Measurements from ENCODE around the gene GULP1. TPM values are rescaled to one million over a fixed set of nuclear protein-coding genes. Genes with fewer than 3 reads are reported as not detected.

Gene GULP1
- total RNA-seq, 1 donor from 2014 or later, result 70.1 TPM

DNA sequence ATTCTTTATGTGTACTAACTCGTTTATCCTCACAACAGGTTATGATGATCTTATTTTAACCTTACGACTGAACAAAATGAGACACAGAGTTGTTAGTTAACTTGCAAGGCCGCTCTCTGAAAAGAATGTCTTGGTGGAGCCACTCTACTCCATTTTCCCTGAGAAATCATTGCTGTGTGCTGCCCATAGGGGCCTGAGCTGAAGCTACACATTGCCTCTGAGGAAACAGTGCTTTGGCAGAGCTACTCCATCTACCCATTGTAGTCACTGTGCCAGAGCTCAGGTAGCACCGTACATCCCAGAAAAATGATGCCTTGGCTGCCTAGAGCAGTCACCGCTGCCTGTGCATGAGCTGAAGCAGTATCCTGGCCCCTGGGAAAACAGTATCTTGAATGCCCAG lies 61.6 kb downstream of the GULP1 start:
- ATAC-seq, result no peak
- DNase-seq (ENCODE audit: low spot score), result no peak
- intact Hi-C loops (cut with DNase I), result no loop called here

DNA sequence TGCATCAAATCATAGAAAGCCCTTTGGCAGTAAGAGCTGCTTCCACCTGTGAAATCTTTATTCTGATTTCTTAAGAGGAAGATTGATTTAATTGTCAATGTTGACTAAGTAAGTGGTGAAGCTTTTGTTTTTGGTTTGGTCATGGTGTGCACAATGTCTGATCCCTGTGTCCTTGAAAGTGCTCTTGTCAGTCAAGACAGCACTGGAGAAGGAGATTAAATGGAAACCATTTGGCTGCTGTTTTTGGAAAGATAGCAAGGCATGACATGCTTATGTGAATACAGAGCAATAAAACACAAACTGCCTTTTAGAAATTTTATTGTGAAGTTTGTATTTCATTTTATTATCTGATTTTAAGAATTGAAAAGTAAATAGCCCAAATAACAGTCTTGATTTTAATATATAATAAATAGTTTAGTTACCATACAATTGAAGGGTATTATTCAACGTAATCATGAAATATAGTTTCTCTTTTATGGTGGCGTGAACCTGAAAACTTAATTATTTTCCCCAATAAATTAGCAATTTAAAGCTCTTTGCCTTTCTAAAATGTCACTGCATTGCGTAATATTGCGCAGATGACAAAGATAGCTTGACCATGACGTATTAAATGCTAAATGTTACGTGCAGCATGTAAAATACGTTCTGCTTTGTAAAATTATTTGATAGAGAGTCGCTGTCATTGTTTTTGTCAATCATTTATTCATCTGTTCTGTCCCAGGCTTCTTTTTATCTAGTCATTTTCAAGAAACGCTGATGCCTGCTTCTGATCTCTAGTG lies 69.0 kb downstream of the GULP1 start:
- ATAC-seq, result no peak
- no peak for DNase-seq (ENCODE audit: low spot score)
- intact Hi-C loops (cut with DNase I), result no loop called here

GRCh38 chr2:188364033-188364630 lies 72.5 kb downstream of the GULP1 start:
- ATAC-seq, result peak; percentile 17

DNA sequence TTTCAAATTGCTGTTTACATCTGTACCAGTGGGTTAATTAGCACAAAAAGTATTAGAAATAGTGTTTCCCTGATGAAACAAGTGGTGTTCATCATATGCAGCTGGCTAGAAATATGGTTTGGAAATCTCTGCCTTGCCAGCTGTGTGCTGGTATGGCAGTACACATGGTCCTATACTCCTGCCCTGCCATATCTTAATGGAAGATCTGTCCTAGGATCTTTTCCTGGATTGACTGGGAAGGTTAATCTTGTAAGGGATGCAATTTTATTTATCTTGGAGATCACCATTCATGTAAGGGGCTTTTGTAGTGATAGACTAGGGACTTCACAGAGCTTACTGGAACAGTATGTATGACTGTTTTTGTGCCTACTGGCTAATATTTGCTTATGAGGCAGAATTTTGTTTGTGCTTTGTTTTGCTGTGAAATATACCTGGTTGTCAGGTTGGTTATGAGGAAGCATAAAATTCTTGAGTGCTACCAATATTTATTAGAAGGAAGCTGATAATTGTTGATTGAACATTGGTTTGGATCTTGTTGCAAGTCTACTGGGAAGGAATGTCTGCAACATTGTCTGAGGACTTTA lies 73.5 kb downstream of the GULP1 start:
- ATAC-seq, result no peak
- intact Hi-C loops (cut with DNase I), result no loop called here
- no peak for DNase-seq (ENCODE audit: low spot score)

More at GRCh38 chr2:188364033-188364630, 72.5 kb downstream of the GULP1 start:
- DNase-seq (ENCODE audit: low spot score), result no peak
- intact Hi-C loops (cut with DNase I), result no loop called here

DNA sequence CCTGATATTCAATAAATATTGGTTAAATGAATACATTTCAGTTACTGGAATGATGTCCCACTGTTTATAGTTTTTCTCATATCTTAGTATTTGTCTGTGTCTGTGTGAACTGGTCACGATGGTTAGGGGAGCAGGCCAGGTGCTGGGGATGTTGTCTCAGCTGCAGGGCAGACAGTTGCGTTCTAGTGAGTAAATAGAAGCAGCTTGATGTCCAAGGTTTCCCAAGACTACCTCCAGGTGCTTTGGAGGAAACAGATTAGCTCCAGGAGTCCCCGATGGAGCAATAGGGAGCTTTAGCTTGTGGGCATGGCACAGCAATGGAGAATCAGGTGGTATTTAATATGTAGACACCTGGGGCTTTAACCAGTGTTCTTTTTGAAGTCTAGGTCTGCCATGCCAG lies 75.5 kb downstream of the GULP1 start:
- no peak for DNase-seq (ENCODE audit: low spot score)
- intact Hi-C loops (cut with DNase I), result no loop called here
- peak; percentile 44 for ATAC-seq

DNA sequence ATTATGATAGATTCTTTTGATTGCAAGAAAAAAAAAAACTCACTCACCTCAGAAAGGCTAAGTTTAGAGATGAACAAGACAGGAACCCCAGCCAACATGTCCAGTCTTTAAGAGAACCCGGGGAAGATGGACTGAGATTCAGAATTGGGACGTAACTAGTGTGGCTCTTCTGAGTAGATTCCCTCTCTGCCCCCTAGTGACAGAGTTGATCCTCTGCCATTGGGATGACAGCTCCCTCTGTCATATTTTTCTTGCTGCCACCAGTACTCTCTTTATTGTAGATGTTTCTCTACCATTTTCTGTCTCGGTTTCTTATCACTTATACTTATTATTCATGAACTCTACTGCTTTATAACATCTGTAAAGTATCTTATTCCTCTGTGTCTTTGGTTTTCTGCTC lies 77.7 kb downstream of the GULP1 start:
- intact Hi-C loops (cut with DNase I), result no loop called here
- DNase-seq (ENCODE audit: low spot score), result no peak
- peak; percentile 67 for ATAC-seq

DNA sequence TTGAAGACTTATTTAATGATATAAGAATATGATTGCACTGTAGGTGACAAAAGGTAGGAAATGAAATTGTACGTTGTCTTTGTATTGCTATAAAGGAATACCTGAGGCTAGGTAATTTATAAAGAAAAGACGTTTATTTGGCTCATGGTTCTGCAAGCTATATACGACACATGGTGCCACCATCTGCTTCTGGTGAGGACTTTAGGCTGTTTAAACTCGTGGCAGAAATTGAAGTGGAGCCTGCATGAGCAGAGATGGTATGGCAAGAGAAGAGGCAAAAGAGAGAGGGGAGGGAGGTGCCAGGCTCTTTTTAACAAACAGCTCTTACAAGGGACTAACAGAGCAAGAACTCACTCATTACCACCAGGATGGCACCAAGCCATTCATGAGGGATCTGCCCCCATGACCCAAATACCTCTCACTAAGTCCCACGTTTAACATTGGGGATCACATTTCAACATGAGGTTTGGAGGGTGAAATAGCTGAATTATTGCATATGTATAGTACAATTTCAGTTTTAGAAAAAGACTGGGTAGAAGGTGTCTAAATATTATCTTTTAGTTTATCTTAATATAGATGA lies 86.8 kb downstream of the GULP1 start:
- DNase-seq (ENCODE audit: low spot score), result no peak
- intact Hi-C loops (cut with DNase I), result no loop called here

GRCh38 chr2:188379748-188380147 lies 88.1 kb downstream of the GULP1 start:
- ATAC-seq, result no peak
- no peak for DNase-seq (ENCODE audit: low spot score)
- intact Hi-C loops (cut with DNase I), result no loop called here

More for the DNA sequence above, 86.8 kb downstream of the GULP1 start:
- ATAC-seq, result no peak

GRCh38 chr2:188380280-188380679 lies 88.6 kb downstream of the GULP1 start:
- intact Hi-C loops (cut with DNase I), result no loop called here
- DNase-seq (ENCODE audit: low spot score) (no peak), ATAC-seq (no peak)

DNA sequence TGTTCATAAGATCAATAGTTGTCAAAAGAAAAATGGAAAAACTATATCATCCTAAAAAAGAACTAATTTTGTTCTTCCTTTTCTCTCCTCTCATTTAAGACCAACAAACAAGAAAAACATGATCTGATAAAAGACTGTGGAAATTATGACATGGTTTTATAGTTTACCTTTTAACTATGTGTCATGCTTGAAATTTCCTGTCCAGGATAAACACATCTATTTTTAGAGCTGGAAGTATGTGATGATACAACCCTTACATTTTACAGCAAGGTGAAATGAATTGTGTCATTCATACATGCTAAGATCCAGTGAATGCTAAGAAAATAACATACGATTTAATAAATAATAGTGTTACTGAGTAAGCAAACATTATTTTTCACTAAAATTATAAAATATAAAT lies 89.9 kb downstream of the GULP1 start:
- ATAC-seq, result no peak
- no peak for DNase-seq (ENCODE audit: low spot score)
- intact Hi-C loops (cut with DNase I), result no loop called here

DNA sequence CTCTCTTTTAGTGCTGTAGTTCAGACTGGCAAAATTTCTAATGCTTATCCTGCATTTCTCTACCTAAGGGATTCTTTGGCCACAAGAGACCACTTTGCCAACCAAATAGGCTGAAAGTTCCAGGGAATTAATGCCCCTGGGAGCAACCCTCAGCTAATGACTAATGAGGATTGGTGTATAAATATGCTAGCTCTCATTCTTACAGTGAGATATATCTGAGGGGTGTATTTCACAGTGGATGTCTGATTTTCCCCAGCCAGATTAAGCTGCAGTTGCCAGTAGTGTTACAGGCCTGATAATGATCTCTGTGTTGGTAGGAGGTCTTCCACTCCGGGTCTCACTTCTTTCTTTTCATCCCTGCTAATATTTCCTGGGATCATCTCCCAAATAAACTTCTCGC lies 90.4 kb downstream of the GULP1 start:
- intact Hi-C loops (cut with DNase I), result no loop called here
- DNase-seq (ENCODE audit: low spot score) (no peak), ATAC-seq (peak; percentile 69)

- DNase-seq (ENCODE audit: low spot score), result no peak
- intact Hi-C loops (cut with DNase I), result no loop called here
- ATAC-seq, result peak; percentile 55
Observed at GRCh38 chr2:188383158-188383557, 91.5 kb downstream of the GULP1 start.

DNA sequence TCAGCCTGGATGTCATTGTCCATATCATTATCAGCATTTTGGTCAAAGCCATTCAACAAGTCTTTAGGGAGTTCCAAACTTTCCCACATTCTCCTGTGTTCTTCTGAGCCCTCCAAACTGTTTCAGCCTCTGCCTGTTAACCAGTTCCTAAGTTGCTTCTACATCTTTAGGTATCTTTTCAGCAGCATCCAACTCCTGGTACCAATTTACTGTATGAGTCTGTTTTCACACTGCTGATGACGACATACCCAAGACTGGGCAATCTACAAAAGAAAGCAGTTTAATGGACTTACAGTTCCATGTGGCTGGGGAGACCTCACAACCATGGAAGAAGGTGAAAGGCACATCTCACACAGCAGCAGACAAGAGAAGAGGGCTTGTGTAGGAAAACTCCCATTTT lies 94.2 kb downstream of the GULP1 start:
- intact Hi-C loops (cut with DNase I), result no loop called here
- DNase-seq (ENCODE audit: low spot score) (no peak), ATAC-seq (no peak)

- intact Hi-C loops (cut with DNase I), result no loop called here
- ATAC-seq (no peak), DNase-seq (ENCODE audit: low spot score) (no peak)
Observed at GRCh38 chr2:188388831-188389230, 97.2 kb downstream of the GULP1 start.

- ATAC-seq (no peak), DNase-seq (ENCODE audit: low spot score) (no peak)
- intact Hi-C loops (cut with DNase I), result no loop called here
Observed at GRCh38 chr2:188391354-188391753, 99.7 kb downstream of the GULP1 start.

GRCh38 chr2:188394931-188395472 lies 103.3 kb downstream of the GULP1 start:
- no peak for ATAC-seq
- DNase-seq (ENCODE audit: low spot score), result no peak
- intact Hi-C loops (cut with DNase I), result no loop called here

GRCh38 chr2:188395903-188396689 lies 104.4 kb downstream of the GULP1 start:
- intact Hi-C loops (cut with DNase I), result no loop called here
- no peak for DNase-seq (ENCODE audit: low spot score)
- ATAC-seq, result peak; percentile 24

DNA sequence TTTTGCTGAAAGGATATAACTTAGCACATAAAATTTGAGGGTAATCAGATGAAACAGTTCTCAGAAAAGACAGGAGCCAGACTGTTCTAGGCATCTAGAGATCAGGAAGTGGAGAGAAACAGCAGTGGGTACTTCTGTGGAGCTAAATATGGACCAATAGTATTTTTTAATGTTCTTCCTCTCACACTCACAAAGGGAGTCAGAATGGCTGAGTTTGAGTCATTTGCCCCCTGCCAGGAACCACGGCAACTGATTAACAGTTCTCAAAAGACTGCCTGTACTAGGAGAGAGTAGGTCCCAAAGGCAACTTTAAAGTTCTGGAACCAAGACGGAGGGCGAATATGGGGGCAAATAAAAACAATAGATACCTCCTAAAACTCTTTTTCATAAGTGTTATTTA lies 107.5 kb downstream of the GULP1 start:
- intact Hi-C loops (cut with DNase I), result no loop called here
- no peak for DNase-seq (ENCODE audit: low spot score)
- no peak for ATAC-seq

GRCh38 chr2:188403676-188404075 lies 112.0 kb downstream of the GULP1 start:
- DNase-seq (ENCODE audit: low spot score) (no peak), ATAC-seq (no peak)
- intact Hi-C loops (cut with DNase I), result no loop called here

Measured in sciatic nerve (tissue), 2 donors.